ENCODE data around the gene COPG1. TPM values are rescaled to one million over a fixed set of nuclear protein-coding genes. Genes with fewer than 3 reads are reported as not detected.

COPG1 gene
- total and polyA plus RNA-seq, 2 of the 13 experiments (the other 11 are each of a cell fraction or from before 2014, with no cell fraction given), result 98.6 to 166 TPM

- no peak for TF ChIP-seq ZNF691 (CRISPR knock-in tag; IDR thresholded peaks at IDR 0.05; ENCODE audit: borderline replicate concordance, low read depth)
- peak; percentile 89 for TF ChIP-seq ZNF331 (CRISPR knock-in tag; IDR thresholded peaks at IDR 0.05)
- TF ChIP-seq PPARG (CRISPR knock-in tag; conservative IDR thresholded peaks at IDR 0.05), result peak; percentile 74
- no peak for TF ChIP-seq ZNF296 (CRISPR knock-in tag; conservative IDR thresholded peaks at IDR 0.05)
- TF ChIP-seq ZNF598 (CRISPR knock-in tag; IDR thresholded peaks at IDR 0.05; ENCODE audit: borderline replicate concordance), result no peak
- peak; percentile 61 for TF ChIP-seq KMT2A (CRISPR knock-in tag; IDR thresholded peaks at IDR 0.05)
- peak; percentile 52; the same call in 1 of the 2 replicates for TF ChIP-seq SPEN (CRISPR knock-in tag; IDR thresholded peaks at IDR 0.05; ENCODE audit: low read depth)
- no peak for TF ChIP-seq ZNF549 (CRISPR knock-in tag; IDR thresholded peaks at IDR 0.05)
- 0 out of 2 replicates have a peak, but pooled peaks have one; percentile 42 for TF ChIP-seq FOXJ3 (CRISPR knock-in tag; IDR thresholded peaks at IDR 0.05; ENCODE audit: borderline replicate concordance)
- no peak for TF ChIP-seq ZNF354B (CRISPR knock-in tag; IDR thresholded peaks at IDR 0.05)
- peak; percentile 86; the same call in 1 of the 2 replicates for TF ChIP-seq GFI1 (CRISPR knock-in tag; IDR thresholded peaks at IDR 0.05; ENCODE audit: borderline replicate concordance)
- TF ChIP-seq ZNF800 (CRISPR knock-in tag; IDR thresholded peaks at IDR 0.05), result no peak
- TF ChIP-seq NFYC (CRISPR knock-in tag; IDR thresholded peaks at IDR 0.05), result no peak
- peak; percentile 58; the same call in 1 of the 2 replicates for TF ChIP-seq THAP11 (CRISPR knock-in tag; IDR thresholded peaks at IDR 0.05)
- peak; percentile 44 for TF ChIP-seq GABPA (IDR thresholded peaks at IDR 0.05; ENCODE audit: low read depth, low read length)
- TF ChIP-seq GABPA (CRISPR knock-in tag; IDR thresholded peaks at IDR 0.05; ENCODE audit: low read depth), result peak; percentile 69
- TF ChIP-seq ZNF274 (CRISPR knock-in tag; IDR thresholded peaks at IDR 0.05), result no peak
- no peak for TF ChIP-seq STAT5B (CRISPR knock-in tag; IDR thresholded peaks at IDR 0.05)
- TF ChIP-seq POLR2G (IDR thresholded peaks at IDR 0.05; ENCODE audit: low read depth, low read length), result peak; percentile 78
- TF ChIP-seq HDAC2 (CRISPR knock-in tag; IDR thresholded peaks at IDR 0.05), result peak; percentile 82
- TF ChIP-seq CAMTA2 (CRISPR knock-in tag; IDR thresholded peaks at IDR 0.05; ENCODE audit: borderline replicate concordance), result no peak
- TF ChIP-seq ARID2 (CRISPR knock-in tag; IDR thresholded peaks at IDR 0.05; ENCODE audit: borderline replicate concordance), result peak; percentile 34; the same call in 1 of the 2 replicates
- no peak for TF ChIP-seq ZNF784 (CRISPR knock-in tag; IDR thresholded peaks at IDR 0.05; ENCODE audit: borderline replicate concordance)
- no peak for TF ChIP-seq ZNF512B (CRISPR knock-in tag; IDR thresholded peaks at IDR 0.05; ENCODE audit: borderline replicate concordance)
- no peak for TF ChIP-seq ZNF607 (CRISPR knock-in tag; IDR thresholded peaks at IDR 0.05; ENCODE audit: borderline replicate concordance)
- peak; percentile 73 for TF ChIP-seq DMAP1 (CRISPR knock-in tag; IDR thresholded peaks at IDR 0.05)
- no peak for TF ChIP-seq LCORL (IDR thresholded peaks at IDR 0.05)
- peak; percentile 82 for TF ChIP-seq LCORL (CRISPR knock-in tag; IDR thresholded peaks at IDR 0.05)
Measured at GRCh38 chr3:129224984-129225393, 24.4 kb upstream of the COPG1 start (continued).
